HG02642 (cell line): ENCODE measurements around the gene RILPL1.
"Not testable (repeated sequence)": the region's sequence is repeated elsewhere in the genome, so short reads cannot be mapped to it uniquely, and the experiment has no call there.

ENCODE experiments used
- ATAC-seq: cut with Tn5 transposase; IDR thresholded peaks from one replicate; pipeline ENCODE4 v1.9.1; 2021; ENCODE audit warnings: mild to moderate bottlenecking; ENCODE audit not compliant: unreplicated experiment, poor library complexity

RILPL1 gene

GRCh38 chr12:123532019-123532418 lies 1.5 kb downstream of the RILPL1 start:
- ATAC-seq: no peak

DNA sequence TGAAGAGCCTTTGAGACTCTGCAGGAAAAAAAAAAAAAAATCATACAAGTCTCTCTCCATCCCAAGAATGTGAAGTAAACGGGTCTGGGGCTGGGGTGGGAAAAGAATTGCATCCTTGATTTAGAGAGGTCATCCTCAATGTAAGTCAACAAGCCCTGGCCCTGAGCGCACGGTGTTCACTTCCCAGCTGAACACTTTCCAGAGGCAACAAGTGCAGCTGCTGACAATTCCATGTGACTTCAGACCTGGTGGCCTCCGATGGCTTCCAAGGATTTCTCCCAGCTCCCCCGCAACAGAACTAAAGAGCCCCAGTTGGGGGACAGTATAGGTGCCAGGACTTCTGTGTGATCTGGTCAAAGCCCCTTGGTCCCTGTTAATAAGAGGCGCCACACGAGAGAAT lies 2.4 kb downstream of the RILPL1 start:
- ATAC-seq: no peak

DNA sequence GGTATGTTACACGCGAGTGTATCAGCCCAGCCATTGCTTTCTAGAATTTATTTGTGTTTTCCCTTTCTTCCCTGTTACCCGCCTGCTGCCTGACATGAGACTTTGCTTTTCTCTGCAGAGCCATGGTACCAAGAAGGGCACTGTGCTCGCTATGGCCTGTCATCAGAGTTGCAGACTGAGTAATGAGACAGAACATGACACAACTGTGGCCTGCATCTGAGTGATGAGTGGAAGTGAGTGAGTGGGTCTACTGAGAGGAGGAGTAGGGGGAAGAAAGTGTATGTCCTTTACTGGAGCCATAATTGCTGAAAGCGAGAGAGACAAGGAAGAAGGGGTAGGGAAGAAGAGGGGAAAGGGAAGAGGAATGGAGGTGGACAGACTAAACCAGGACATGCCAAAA lies 2.9 kb downstream of the RILPL1 start:
- no peak for ATAC-seq

- no peak for ATAC-seq
Observed at GRCh38 chr12:123529686-123530085, 3.8 kb downstream of the RILPL1 start.

- no peak for ATAC-seq
Observed at GRCh38 chr12:123528858-123529257, 4.7 kb downstream of the RILPL1 start.

DNA sequence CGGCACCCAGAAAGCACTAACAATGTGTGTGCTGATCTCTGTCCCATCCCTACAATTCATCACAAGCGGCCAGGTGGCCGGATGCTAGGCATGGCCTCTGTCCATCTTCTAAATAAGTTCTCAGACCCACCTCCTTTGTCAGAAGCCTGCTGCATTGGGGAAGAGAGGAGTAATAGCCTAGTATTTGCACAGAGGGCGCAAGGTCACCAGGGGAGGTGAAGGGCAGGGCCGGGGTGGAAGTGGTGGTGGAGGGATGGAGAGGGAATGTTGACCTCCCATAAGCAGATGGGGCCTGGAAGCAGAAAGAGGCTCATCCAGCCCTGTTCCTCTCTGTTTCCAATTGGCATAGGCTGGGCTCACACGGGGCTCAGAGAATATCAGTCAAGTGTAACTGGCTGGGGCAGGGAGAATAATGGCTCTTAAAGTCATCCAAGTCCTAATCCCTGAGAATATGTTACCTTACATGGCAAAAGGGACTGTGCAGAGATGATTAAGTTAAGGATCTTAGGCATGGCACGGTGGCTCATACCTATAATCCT lies 6.9 kb downstream of the RILPL1 start:
- no peak for ATAC-seq

DNA sequence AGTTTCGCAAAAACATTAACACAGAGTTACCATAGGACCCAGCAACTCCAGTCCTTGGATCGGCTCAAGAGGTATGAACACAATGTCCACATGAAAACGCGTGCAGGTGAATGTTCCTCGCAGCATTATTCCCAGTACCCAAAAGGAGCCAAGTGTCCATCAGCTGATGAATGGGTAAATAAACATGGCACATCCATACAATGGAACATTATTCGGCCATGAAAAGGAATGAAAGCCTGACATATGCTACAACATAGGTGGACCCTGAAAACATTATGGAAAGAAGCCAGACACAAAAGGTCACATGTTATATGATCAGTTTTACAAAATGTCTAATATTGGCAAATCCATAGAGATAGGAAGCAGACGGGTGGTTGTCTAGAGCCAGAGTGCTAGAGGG lies 9.1 kb downstream of the RILPL1 start:
- no peak for ATAC-seq

DNA sequence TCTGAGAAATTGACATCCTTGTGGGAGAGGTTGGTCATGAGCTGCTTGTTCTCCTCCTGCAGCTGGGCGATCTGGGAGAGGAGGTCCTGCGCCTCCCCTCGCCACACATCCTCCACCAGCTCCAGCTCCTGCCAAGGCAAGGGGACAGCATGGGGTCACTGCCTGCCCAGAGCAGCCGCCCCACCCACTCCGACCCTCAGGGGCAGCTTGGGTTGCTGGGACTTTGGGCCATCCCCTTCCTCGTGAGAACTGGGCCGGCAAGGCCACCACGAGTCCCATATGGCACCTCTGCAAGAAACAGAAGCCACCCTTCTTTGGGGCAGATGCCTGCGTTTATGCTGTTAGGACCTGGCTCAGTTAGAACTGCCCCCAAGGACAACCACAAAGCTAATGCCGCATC lies 10.0 kb downstream of the RILPL1 start:
- no peak for ATAC-seq

DNA sequence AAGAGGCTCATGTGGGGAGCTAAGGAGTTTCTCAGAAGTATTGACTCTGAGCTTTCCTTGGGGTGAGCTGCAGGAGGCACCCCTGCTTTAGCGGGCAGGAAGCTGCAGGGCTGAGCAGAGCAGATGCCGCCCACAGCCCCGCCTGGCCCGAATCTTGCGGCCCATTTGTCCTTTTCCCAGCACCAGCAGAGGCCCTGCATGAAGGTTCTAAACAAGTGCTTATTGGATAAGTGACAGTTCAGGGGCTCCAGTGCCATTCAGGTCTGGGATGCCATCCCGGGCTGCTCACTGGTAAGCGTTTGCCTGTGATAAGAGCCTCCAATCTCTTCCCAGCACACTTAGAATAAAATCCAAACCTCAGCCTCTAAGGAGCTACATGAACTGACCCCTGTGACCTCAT lies 11.4 kb downstream of the RILPL1 start:
- no peak for ATAC-seq

GRCh38 chr12:123520567-123521474 lies 12.7 kb downstream of the RILPL1 start:
- ATAC-seq: no peak

DNA sequence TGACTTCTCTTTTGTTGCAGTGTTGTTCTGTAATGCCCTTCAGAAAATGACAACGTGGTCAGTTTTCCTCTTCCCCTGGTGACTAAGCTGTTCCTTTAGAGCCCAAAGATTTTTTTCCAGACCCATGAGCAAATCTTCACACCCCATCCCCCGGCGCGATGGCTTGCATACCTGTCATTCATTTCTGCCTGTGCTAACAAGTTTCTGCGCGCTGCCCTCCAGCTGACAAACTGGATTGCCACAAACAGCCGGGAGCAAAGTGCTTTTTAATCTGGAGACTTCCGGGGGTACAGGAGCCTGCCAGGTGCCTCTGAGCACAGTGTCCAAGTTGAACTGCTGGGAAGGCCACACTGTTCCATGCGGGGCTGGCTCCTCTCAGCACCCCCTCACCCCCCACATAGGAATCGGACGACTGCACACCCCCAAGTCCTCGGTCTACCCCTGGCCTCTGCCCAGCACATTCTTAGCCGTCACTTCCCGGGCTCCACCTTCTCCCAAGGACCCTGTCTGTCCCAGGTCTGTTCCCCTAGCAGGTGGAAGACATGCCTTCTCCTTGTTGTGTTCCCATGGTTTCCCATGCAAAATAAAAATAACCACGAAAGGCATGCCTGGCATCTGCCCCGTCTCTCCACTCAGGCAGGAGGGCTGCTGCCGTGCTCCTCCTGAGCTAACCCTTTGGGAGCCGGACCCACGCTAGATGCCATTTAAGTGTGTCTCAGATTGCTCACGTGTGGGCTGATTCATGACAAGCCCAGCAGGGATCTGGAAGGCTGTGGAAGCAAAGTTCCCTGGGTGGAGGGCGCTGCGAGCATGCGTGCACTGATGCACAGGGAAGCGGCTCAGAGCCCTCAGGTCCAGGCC lies 14.1 kb downstream of the RILPL1 start:
- ATAC-seq: no peak

DNA sequence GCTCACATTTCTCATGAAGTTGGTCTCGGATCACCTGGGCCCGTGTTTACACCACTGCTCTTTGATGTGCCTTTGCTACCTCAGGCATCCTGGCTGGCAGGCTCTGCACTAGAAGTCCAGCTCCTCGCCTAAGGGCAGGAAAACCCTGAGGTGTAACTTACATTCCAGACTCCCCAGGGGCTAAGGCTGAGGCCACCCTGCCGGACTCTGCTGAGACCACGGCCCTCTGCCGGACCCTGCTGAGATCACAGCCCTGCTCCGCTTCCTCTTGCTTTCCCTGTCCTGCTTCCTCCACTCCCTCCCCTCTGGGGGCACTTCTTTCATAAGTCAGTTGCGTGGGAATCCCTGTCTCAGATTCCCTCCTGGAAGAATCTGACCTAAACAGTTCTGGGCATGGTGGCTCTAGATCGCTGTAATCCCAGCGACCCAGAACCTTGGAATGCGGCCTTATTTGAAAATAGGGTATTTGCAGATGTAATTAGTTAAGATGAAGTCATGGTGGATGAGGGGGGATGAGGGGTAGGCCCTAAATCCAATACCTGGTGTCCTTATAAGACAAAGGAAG lies 17.2 kb downstream of the RILPL1 start:
- no peak for ATAC-seq

GRCh38 chr12:123514582-123515221 lies 18.8 kb downstream of the RILPL1 start:
- not testable (repeated sequence) for ATAC-seq

- no peak for ATAC-seq
Observed at GRCh38 chr12:123513805-123514204, 19.7 kb downstream of the RILPL1 start.

DNA sequence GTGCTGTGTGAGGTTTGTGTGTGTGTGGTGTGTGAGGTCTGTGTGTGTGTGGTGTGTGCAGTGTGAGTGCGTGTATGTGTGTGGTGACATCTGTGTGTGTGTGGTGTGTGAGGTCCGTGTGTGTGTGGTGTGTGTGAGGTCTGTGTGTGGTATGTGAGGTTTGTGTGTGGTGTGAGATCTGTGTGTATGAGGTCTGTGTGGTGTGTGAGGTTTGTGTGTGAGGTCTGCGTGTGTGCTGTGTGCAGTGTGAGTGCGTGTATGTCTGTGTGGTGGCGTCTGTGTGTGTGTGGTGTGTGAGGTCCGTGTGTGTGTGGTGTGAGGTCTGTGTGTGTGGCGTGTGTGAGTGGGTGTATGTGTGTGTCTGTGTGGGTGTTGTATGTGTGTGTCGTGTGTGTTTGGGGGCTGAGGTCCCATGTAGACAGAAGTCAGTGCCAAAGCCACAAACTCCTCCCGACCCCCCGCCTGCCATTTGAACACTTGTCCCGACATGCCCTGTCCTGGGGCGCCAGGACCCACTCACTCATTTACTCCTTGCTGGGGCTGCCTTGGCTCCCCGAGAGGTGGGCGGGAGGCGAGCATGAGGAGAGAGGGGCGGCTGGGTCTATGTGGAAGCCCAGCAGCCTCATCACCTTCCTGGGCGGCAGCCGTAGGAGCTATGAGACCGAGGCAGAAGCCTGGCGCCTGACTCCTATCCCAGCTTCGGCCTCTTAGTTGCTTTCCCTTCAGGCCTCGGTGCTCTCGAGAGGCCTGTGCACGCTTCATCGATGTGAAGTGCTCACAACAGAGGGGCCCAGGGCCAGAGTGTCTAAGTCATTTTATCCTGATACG lies 20.5 kb downstream of the RILPL1 start:
- ATAC-seq: no peak

GRCh38 chr12:123506843-123507236 lies 26.7 kb downstream of the RILPL1 start:
- ATAC-seq: no peak

DNA sequence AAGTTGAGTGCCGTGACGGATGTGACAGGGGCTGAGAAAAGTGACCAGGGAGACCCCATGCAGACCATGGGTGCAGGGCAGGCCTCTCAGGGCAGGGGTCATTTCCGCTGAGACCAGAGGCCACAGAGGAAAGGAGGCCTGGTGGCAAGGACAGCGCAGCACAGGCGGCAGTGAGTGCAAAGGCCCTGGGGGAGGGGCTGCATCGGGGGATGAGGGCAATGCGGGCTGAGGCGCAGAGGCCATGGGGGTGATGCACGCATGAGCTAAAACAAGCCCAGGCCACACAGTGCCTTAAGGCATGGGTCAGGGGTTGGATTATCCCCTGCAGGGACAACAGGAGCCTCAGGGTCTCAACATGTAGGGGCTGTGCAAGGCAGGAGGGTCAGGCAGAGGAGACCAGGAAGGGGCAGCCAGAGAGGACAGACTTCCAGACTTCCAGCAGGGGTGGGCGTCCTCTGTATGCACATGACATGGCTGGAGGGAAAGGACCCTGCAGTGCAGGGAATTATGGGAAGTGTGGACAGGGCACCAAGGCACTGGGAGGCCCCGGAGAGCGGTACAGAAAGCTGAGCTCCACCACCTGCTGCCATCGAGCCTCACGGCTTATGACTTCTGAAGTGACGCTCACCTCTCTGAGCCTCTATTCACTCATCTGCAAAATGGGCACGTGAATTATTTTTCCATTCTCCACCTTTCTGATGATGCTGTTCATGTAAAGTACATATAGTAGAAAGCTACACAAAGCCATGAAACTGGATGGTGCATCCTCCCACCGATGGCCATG lies 27.3 kb downstream of the RILPL1 start:
- no peak for ATAC-seq

DNA sequence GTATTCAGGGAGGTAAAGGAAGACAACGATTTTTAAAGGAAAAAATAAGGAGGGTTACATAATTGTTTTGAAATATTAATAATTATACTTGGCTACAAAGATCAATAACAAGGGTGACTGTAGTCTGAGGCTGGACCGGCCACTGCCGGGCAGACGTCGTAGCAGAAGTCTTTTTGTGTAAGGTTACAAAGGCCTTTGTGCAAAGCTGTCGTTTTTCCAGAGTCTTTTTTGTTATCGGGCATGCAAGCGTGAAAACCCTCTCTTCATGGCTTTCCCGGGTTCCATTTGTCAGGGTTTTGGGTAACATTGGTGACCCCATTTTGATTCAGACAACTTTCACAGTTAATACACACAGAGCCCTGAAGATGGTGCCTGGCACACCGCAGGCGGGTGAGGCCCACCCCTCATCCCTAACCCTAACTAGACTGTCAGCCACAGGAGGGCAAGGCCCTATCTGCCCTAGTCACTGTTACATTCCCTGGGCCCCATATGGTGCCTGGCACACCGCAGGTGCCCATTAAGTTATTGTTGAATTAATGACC lies 31.3 kb downstream of the RILPL1 start:
- no peak for ATAC-seq
